NCI-H2227 (cell line): ENCODE results near the gene PSPC1.

ENCODE experiments used
- DNase-seq: peaks from one replicate; lab custom pipeline; 2025; ENCODE audit not compliant: unreplicated experiment; lab: John Stamatoyannopoulos, UW

Gene PSPC1

GRCh38 chr13:19673473-19674430 lies 109.0 kb downstream of the PSPC1 start:
- DNase-seq: no peak

GRCh38 chr13:19672990-19673389 lies 109.8 kb downstream of the PSPC1 start:
- DNase-seq: no peak

- DNase-seq: no peak
Measured at GRCh38 chr13:19670147-19670546, 112.6 kb downstream of the PSPC1 start.

GRCh38 chr13:19668778-19669177 lies 114.0 kb downstream of the PSPC1 start:
- DNase-seq: no peak

- no peak for DNase-seq
Measured at GRCh38 chr13:19665427-19665859, 117.3 kb downstream of the PSPC1 start.

- DNase-seq: no peak
Measured at GRCh38 chr13:19664481-19665230, 118.1 kb downstream of the PSPC1 start.

- DNase-seq: no peak
Measured at GRCh38 chr13:19663416-19663979, 119.2 kb downstream of the PSPC1 start.

- no peak for DNase-seq
Measured at GRCh38 chr13:19661561-19661960, 121.2 kb downstream of the PSPC1 start.

- no peak for DNase-seq
Measured at GRCh38 chr13:19661126-19661525, 121.6 kb downstream of the PSPC1 start.

GRCh38 chr13:19658831-19659230 lies 123.9 kb downstream of the PSPC1 start:
- no peak for DNase-seq

- no peak for DNase-seq
Measured at GRCh38 chr13:19657872-19658591, 124.7 kb downstream of the PSPC1 start.
